Astrocyte of the spinal cord (primary cell): Measurements from ENCODE around the gene B3GNT8.
"Not testable (repeated sequence)": the region's sequence is repeated elsewhere in the genome, so short reads cannot be mapped to it uniquely, and the experiment has no call there.

ENCODE experiments used
- DNase-seq: peaks from one replicate; pipeline ENCODE4 v3.0.0; 2011; ENCODE audit warnings: low read depth, low spot score
- H3K4me3 ChIP-seq: 2 replicates; pipeline ENCODE4 v1.5.1; 2011; ENCODE audit warnings: low read depth, mild to moderate bottlenecking, low read length, moderate library complexity
- in situ Hi-C: cut with HindIII; loops from 2 replicates; pipeline ENCODE4 v1.10.0; 2017; ENCODE audit warnings: low sequenced_read_pairs
- TF ChIP-seq, protein P1 (sequence below): IDR thresholded peaks from 2 replicates; pipeline ENCODE4 v1.5.1; 2012; ENCODE audit warnings: low read depth, mild to moderate bottlenecking, low read length, inconsistent platforms

B3GNT8 gene

DNA sequence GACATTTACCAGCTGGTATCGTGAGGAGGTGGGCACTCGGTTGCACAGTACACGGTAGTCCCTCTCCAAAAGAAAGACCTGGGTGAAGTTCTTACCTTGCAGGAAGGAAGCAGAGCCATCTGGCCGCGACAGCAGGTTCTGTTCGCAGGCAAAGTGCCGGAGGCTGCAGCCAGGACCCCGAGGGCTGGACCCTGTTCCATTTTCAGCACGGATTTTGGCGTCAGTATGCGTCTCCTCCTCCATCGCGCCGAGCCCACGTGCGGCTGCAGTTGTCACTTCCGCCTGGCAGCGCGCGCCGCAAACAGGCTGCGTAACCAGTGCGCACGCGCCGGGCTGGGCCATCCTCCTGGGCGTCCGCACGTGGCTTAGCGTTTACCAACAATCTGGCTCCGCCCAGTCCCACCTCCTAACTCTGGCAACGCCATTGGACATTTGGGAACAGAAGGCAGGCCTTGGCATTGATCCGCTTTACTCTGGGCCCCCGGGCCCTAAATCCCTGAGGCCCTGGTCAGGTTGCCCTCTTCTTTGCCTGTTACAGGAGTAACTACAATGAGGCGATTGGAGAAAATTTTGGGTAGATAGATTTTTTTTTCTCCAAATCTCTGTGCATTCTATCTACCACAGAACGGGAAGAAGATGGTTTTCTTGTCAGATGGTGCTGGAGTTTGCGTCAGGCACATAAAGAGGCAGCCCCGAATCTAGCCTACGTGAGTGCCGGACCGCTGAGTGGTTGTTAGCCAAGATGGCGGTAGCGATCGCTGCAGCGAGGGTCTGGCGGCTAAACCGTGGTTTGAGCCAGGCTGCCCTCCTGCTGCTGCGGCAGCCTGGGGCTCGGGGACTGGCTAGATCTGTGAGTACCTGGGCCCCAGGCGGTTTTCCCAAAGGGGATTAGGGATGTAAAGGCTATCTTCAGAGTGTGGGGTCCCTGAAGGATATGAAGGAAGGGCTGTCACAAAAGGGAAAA lies 29.8 kb downstream of the B3GNT8 start, which contains the start of the genes BCKDHA and EXOSC5:
TSS of gene BCKDHA (plus strand) at position 733 of the 964 bp plus-strand sequence. CDS start at position 743, 10 bp downstream.
TSS of gene EXOSC5 (minus strand) at position 274 of the 964 bp plus-strand sequence. CDS start at position 243, 31 bp downstream.
- DNase-seq: peak; percentile 100
- in situ Hi-C loops: no loop called here
- TF ChIP-seq, protein P1, sequence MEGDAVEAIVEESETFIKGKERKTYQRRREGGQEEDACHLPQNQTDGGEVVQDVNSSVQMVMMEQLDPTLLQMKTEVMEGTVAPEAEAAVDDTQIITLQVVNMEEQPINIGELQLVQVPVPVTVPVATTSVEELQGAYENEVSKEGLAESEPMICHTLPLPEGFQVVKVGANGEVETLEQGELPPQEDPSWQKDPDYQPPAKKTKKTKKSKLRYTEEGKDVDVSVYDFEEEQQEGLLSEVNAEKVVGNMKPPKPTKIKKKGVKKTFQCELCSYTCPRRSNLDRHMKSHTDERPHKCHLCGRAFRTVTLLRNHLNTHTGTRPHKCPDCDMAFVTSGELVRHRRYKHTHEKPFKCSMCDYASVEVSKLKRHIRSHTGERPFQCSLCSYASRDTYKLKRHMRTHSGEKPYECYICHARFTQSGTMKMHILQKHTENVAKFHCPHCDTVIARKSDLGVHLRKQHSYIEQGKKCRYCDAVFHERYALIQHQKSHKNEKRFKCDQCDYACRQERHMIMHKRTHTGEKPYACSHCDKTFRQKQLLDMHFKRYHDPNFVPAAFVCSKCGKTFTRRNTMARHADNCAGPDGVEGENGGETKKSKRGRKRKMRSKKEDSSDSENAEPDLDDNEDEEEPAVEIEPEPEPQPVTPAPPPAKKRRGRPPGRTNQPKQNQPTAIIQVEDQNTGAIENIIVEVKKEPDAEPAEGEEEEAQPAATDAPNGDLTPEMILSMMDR: no peak
- peak within 1 kb of the TSS; percentile 82 for H3K4me3 ChIP-seq

DNA sequence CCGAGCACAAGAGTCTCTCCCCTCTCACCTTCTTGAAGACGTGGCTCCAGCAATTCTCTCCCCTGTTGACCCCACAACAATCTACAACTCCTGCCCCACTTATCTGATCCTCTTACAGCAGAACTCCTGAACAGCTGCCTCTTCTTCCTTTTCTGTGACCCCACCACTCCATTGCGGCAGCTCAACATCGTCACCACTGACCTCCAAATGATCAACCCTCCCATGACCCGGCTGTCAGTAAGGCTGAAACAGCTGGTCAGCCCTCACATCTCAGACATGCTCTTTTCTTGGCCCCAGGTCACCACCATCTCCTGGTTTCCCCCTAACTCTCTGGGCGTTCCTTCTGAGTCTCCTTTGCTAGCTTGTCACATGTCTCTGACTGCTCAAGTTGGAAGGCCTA lies 31.8 kb downstream of the B3GNT8 start:
- in situ Hi-C loops: no loop called here

DNA sequence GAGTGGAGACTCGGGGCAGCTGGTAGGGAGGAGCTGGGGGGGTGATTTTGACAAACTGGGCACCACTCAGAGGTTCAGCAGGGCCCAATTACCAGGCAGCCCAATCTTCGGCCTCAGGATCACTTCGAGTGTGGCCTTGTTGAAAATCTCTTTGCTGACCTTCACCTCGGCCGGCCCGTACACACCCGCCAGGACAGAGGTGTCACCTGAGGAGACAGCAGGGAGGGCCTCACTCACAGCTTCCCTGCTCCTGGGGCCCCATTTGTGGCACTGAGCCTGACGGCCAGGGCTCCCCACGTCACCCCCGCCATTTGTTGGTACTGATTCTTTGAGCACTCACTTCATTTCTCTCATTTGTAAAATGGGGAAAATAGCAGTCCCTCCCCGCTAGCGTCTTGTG lies 34.4 kb downstream of the B3GNT8 start:
- in situ Hi-C loops: no loop called here
- H3K4me3 ChIP-seq: no peak overlapping the region
- DNase-seq: no peak
- TF ChIP-seq, protein P1: no peak

More for the DNA sequence above, 31.8 kb downstream of the B3GNT8 start:
- TF ChIP-seq, protein P1: no peak
- no peak overlapping the region for H3K4me3 ChIP-seq
- no peak for DNase-seq

DNA sequence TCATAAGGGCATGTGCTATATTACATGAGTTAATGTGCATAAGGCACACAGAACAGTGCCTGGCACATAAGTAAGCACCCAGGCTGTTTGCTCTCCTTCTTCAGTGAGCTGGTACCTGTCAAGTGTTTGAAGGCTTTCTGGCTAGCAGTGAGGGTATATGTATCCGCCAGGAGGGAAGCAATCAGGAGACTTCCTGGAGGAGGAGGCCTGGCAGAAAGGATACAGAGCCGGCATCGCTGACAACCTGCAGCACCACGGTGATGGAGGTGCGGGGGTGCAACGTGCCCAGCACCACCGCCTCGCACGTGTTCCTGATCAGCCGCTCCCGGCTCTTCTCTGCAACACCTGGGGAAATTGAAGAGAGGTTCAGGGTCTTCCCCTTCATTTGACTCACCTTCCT lies 35.6 kb downstream of the B3GNT8 start:
- in situ Hi-C loops: no loop called here
- no peak overlapping the region for H3K4me3 ChIP-seq
- TF ChIP-seq, protein P1: no peak
- no peak for DNase-seq

DNA sequence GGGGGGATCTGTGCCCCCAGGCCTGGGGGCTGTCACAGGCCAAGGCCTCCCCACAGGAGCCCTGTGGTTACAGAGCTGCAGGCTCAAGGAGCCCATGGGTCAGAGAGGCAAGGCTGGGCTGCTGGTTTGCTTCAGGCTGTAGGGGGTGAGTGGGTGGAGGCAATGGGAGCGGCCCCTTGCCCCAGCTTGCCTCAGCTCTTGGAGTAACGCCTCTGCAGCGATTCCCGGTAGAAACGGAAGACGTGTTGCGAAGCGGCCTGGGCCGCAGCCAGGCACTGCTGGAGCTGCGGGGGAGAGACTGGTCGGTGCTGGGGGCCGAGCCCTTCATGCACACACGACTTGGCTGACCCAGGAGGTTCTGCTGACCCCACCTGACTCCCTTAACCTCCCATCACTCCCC lies 40.7 kb downstream of the B3GNT8 start:
- H3K4me3 ChIP-seq: no peak overlapping the region
- no peak for DNase-seq
- in situ Hi-C loops: no loop called here
- TF ChIP-seq, protein P1: no peak

DNA sequence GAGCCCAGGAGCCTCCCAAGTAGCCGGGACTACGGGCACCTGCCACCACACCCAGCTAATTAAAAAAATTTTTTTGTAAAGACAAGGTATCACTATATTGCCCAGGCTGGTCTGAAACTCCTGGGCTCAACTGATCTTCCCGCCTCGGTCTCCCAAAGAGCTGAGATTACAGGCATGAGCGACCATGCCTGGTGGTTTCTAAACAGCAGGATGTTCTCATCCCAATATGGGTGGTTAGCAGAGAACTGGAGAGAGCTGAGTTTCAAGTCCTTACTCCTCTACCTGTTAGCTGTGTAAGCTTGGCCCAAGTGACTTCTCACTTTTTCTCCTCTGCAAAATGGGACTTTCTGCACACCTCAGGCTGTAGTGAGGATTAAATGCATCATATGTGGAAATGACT lies 42.8 kb downstream of the B3GNT8 start:
- no peak for DNase-seq
- no peak overlapping the region for H3K4me3 ChIP-seq
- TF ChIP-seq, protein P1: no peak
- in situ Hi-C loops: no loop called here

DNA sequence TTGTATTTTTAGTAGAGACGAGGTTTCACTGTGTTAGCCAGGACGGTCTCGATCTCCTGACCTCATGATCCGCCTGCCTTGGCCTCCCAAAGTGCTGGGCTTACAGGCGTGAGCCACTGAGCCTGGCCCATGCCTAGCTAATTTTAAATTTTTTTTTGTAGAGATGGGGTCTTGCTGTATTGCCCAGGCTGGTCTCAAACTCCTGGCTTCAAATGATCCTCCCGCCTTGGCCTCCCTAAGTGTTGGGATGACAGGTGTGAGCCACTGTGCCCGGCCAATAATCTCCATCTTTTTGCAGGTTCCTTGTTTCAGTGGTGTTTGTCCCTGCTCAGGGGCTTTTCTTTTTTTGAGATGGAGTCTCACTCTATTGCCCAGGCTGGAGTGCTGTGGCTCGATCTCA lies 45.6 kb downstream of the B3GNT8 start:
- DNase-seq, H3K4me3 ChIP-seq, in situ Hi-C loops: not testable (repeated sequence)
